GM21825 (cell line): ENCODE measurements around the gene VWF.
"Not testable (repeated sequence)": the region's sequence is repeated elsewhere in the genome, so short reads cannot be mapped to it uniquely, and the experiment has no call there.

Source experiments
- ATAC-seq: cut with Tn5 transposase; IDR thresholded peaks from one replicate; pipeline ENCODE4 v1.9.1; 2021; ENCODE audit warnings: mild to moderate bottlenecking, moderate library complexity; ENCODE audit not compliant: unreplicated experiment

The VWF gene

GRCh38 chr12:6010631-6011350 lies 113.7 kb downstream of the VWF start:
- ATAC-seq, result not testable (repeated sequence)

DNA sequence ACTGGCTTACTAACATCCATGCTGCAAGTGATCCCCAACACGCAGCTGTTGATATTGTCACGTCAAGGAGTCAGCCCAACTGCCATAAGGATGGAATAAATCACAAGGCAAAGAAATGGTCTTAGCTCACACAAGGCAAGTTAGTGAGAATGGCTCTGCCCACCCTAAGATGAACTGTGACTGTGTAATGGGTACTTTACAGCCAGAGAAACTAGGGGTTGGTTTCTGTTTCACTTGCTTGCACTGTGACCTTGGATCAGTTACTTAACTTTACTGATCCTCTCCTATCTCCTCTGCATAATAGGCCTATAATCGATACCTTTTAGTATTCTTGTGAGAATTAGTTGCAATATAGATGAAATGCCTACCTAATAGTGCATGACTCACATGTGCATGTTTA lies 127.2 kb downstream of the VWF start:
- no peak for ATAC-seq

GRCh38 chr12:5996459-5996858 lies 128.0 kb downstream of the VWF start:
- no peak for ATAC-seq

- ATAC-seq, result no peak
Measured at GRCh38 chr12:5989621-5990020, 134.8 kb downstream of the VWF start.

DNA sequence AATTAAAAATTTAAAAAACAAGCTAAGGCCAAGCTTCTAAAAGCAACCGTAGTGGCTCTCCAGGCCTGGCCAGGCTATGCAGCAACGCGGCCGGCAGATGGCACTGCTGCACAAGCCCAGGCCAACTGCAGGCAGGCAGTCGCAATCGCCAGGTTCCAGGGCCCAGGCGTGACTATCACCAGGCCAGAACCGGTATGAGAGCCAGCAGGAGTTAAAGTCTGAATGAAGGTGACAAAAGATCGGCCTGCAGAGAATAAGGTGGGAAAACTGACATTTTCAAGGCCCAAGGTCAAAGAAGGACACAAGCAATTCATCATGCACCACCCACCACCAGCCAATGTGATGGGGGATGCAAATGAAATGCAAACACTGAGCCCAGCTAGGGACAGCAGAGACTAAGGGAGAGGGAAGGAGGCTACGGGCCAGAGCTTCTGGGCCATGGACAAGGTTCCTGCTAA lies 135.8 kb downstream of the VWF start:
- ATAC-seq, result peak; percentile 68

GRCh38 chr12:5988088-5988487 lies 136.4 kb downstream of the VWF start:
- ATAC-seq, result no peak

- ATAC-seq, result no peak
Measured at GRCh38 chr12:5987573-5987972, 136.9 kb downstream of the VWF start.

- ATAC-seq, result no peak
Measured at GRCh38 chr12:5985471-5985870, 139.0 kb downstream of the VWF start.

GRCh38 chr12:5984873-5985272 lies 139.6 kb downstream of the VWF start:
- no peak for ATAC-seq

- ATAC-seq, result no peak
Measured at GRCh38 chr12:5982106-5982505, 142.4 kb downstream of the VWF start.

DNA sequence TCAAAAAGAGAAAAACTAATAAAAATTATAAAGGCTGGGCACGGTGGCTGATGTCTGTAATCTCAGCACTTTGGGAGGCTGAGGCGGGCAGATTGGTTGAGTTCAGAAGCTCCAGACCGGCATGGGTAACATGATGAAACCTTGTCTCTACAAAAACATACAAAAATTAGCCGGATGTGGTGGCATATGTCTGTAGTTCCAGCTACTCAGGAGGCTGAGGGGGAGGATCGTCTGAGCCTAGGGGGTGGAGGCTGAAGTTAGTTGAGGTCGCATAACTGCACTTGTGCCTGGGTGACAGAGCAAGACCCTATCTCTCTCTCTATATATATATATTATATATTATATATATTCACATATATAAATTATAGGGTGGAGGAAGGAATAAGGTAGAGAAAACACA lies 146.9 kb downstream of the VWF start:
- ATAC-seq, result no peak

GRCh38 chr12:5976711-5977110 lies 147.8 kb downstream of the VWF start:
- no peak for ATAC-seq

DNA sequence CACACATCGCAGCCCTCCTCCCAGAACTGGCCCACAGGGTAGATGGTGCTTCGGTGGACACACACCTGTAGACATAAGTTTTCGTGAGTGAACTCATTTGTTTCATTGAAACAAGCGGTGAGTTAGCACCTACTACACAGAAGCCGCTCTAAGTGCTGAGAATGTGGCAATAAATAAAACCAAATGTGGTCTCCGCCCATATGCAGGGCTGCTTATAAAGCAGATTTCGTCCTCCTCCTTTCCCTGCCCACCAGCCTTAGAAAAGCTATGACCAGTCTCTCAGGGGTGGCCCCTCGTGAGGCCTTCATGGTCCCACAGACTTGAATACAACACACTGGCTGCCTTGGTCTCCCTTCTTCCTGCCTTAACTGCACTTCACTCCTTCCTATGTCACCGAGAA lies 148.3 kb downstream of the VWF start:
- no peak for ATAC-seq

DNA sequence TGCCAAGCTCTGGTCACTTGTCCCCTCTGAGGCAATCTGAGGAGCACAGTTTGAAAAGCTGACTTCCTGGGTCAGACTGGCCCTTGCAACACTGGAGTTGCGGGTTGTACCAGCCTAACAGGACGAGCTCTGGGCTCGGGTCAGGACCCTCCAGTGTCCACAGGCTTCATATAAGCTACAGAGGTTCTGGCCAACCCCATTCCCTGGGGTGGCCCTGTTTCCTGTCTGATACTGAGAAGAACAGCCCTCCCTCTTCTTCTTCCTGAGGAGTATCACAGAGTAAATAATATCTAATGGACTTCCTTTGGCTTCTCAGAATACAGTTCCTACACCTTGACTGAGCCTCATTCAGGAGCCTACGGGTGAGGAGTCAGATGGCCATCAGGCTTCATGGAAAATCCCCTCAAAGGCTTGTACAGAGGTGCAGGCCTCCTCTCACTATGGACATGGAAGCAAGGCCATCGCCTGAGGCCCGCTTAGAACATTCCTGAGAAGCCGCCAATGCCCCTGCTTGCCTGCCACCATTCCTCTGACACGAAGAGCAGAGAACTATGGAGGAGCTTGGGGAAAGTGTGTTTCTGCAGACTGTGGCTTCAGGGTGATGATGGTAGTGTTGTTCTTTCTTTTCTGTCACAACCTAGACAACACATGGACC lies 150.9 kb downstream of the VWF start:
- no peak for ATAC-seq

DNA sequence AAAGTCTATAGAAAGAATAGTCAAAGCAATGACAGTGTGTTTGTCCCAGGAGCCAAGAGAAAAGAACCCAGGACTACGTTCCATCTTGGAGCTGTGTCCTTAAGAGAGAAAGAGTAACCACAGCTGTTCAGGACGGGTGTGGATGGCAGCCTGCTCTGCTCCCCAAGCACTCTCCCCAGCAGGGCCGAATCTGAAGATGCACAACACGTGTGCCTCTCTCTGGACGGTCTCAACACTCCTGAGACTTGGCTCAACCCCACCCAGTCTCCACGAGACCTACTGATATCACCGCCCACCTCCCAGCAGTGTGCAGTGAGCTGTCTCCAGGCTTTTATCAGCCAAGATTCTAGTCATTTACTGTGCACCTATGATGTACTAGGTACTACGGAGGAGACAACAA lies 152.1 kb downstream of the VWF start:
- no peak for ATAC-seq

GRCh38 chr12:5971194-5971850 lies 153.1 kb downstream of the VWF start:
- no peak for ATAC-seq

DNA sequence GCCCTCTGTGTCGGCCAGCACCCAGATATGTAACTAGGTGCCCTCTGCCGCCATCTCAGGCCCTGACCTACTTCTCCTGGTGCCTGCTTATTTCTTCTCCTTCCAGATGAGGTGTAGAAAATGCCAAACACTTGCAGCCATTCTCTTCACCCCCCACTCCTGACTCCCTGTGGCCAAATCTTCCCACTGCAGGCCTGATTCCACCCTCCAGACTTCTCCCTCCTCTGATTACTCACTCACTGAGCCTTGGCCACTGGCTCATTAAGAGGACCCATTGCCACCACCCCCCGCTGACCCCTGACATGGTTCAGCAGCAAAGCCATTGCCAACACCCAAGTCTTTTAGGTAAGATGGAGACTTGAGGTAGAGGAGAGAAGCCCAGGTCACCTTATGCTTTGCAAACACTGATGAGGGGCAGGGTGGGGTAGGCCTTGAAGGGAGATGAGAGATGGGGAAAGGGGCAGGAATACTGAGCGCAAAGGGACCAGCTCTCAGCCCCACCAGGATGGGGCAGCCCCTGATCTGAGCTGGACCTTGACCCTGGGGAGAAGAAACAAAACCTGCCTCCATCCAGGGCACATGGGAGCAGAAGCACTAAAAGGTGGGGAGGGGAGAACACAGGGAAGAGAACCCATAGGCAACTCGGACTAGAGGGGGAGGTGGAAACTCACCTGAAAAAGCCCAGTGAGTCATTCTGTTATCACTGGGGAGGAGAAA lies 154.3 kb downstream of the VWF start:
- no peak for ATAC-seq

GRCh38 chr12:5969156-5969973 lies 155.1 kb downstream of the VWF start:
- ATAC-seq, result no peak

- ATAC-seq, result no peak
Measured at GRCh38 chr12:5967645-5968415, 156.6 kb downstream of the VWF start.
